Body of pancreas (tissue), 4 donors: ENCODE data around the gene CNGA3.

Source experiments
- CTCF ChIP-seq, 7 experiments: fragments of 450-650 bp in 4 of 7; fragments of 200-600 bp in 3 of 7; sonication (generic) in 3 of 7; IDR thresholded peaks; one replicate each; pipeline ENCODE4 v1.5.1; 2016 to 2019; ENCODE audit warnings: antibody characterized with exemption in 7 of 7
- POLR2A ChIP-seq, 3 donors: fragments of 450-650 bp; IDR thresholded peaks; one replicate each; pipeline ENCODE4 v1.6.1; 2016; ENCODE audit warnings: antibody characterized with exemption in 3 of 3, mild to moderate bottlenecking in 2 of 3

GRCh38 chr2:98329549-98329948 lies 16.7 kb upstream of the CNGA3 start:
- TF ChIP-seq CTCF (IDR thresholded peaks at IDR 0.05): no peak
- TF ChIP-seq POLR2A (IDR thresholded peaks at IDR 0.05): no peak
